Nephron (organoid): ENCODE measurements around the gene CACNA2D4.

Experiments used
- H3K27ac Mint-ChIP-seq, 3 experiments: 2 replicates each; pipeline ENCODE4 v1.8.0; 2020; ENCODE audit warnings: mixed read lengths in 3 of 3, mild to moderate bottlenecking in 2 of 3, moderate library complexity in 1 of 3
- H3K27me3 Mint-ChIP-seq: 2 replicates; pipeline ENCODE4 v1.8.0; 2021; ENCODE audit warnings: low read depth, mild to moderate bottlenecking, moderate library complexity, mixed read lengths
- H3K36me3 Mint-ChIP-seq: 2 replicates; pipeline ENCODE4 v1.8.0; 2020; ENCODE audit warnings: low read depth, mixed read lengths
- H3K4me1 Mint-ChIP-seq: 2 replicates; pipeline ENCODE4 v1.8.0; 2020; ENCODE audit warnings: mixed read lengths
- H3K4me3 Mint-ChIP-seq, 3 experiments: 2 replicates each; pipeline ENCODE4 v1.8.0; 2020; ENCODE audit warnings: mild to moderate bottlenecking in 3 of 3, mixed read lengths in 3 of 3, moderate library complexity in 2 of 3
- H3K9me3 Mint-ChIP-seq: 2 replicates; pipeline ENCODE4 v1.8.0; 2020; ENCODE audit warnings: mixed read lengths
- TF ChIP-seq, protein P1 (sequence below), 3 experiments: fragments of 200-600 bp; sonication (generic); IDR thresholded peaks; one replicate each; pipeline ENCODE4 v1.5.0; 2021; ENCODE audit warnings: antibody characterized with exemption in 3 of 3; ENCODE audit not compliant: unreplicated experiment in 3 of 3

The CACNA2D4 gene

GRCh38 chr12:1806301-1807086 lies 112.0 kb downstream of the CACNA2D4 start:
- H3K4me3 Mint-ChIP-seq: no peak overlapping the region

GRCh38 chr12:1805441-1806081 lies 112.9 kb downstream of the CACNA2D4 start:
- Mint-ChIP-seq H3K36me3 (no peaks in the 10 kb centered on the region), H3K27ac (no peak overlapping the region), H3K4me1 (peaks cover 11% of the 10 kb centered on the region), H3K4me3 (no peak overlapping the region), H3K9me3 (no peaks in the 10 kb centered on the region), H3K27me3 (peaks cover 6% of the 10 kb centered on the region)
- TF ChIP-seq, protein P1, sequence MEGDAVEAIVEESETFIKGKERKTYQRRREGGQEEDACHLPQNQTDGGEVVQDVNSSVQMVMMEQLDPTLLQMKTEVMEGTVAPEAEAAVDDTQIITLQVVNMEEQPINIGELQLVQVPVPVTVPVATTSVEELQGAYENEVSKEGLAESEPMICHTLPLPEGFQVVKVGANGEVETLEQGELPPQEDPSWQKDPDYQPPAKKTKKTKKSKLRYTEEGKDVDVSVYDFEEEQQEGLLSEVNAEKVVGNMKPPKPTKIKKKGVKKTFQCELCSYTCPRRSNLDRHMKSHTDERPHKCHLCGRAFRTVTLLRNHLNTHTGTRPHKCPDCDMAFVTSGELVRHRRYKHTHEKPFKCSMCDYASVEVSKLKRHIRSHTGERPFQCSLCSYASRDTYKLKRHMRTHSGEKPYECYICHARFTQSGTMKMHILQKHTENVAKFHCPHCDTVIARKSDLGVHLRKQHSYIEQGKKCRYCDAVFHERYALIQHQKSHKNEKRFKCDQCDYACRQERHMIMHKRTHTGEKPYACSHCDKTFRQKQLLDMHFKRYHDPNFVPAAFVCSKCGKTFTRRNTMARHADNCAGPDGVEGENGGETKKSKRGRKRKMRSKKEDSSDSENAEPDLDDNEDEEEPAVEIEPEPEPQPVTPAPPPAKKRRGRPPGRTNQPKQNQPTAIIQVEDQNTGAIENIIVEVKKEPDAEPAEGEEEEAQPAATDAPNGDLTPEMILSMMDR (IDR thresholded peaks at IDR 0.05; ENCODE audit: unreplicated experiment in 3 of 3): no peak

More at GRCh38 chr12:1806301-1807086, 112.0 kb downstream of the CACNA2D4 start:
- Mint-ChIP-seq H3K27me3 (peaks cover 15% of the 10 kb centered on the region), H3K4me1 (peaks cover 11% of the 10 kb centered on the region), H3K27ac (no peak overlapping the region), H3K36me3 (no peaks in the 10 kb centered on the region), H3K9me3 (no peaks in the 10 kb centered on the region)
- TF ChIP-seq, protein P1 (IDR thresholded peaks at IDR 0.05; ENCODE audit: unreplicated experiment in 3 of 3): no peak

DNA sequence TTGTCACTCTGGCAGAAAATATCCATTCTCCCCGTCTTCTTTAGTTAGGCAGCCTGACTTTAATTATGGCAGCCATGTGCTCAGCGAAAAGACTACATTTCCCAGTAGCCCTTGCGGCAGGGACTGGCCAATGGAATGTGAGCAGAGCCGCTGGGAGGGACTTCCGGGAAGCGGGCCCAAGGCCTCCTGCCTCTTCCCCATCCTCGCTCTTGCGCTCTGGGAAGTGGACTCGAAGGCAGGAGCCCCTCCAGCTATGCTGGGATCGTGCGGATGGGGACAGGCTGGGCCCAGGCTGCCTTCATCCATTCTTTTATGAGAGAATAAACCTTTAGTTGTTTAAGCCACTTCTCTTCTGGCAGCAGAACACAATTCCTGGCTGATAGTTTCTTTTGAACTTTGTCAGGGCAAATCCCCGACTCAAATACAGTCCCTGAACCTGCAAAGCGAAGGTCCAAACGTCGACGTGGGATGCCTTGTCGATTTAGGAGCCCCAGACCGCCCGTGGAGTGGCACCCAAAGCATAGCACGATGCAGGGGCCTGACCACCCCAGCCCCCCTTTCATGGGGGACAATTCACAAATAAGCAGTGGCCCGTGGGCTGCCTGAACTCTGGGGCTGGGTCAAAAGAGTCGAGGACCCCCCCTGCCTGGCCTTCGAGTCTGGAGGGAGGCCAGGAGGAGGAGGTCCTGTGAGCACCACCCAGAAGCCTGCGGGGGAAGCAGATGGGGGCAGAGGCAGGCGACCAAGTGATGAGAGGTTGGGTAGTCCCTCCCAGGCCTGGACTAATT lies 113.7 kb downstream of the CACNA2D4 start:
- H3K27me3 Mint-ChIP-seq: peaks cover 5% of the 10 kb centered on the region
- no peaks in the 10 kb centered on the region for H3K9me3 Mint-ChIP-seq
- H3K4me3 Mint-ChIP-seq: peak overlapping the region in 1 of 3 experiments; percentile 40
- TF ChIP-seq, protein P1 (IDR thresholded peaks at IDR 0.05; ENCODE audit: unreplicated experiment in 3 of 3): no peak
- peaks cover 11% of the 10 kb centered on the region for H3K4me1 Mint-ChIP-seq
- no peaks in the 10 kb centered on the region for H3K36me3 Mint-ChIP-seq
- peak overlapping the region; percentile 0 to 75 (median 12) for H3K27ac Mint-ChIP-seq

- H3K4me1 Mint-ChIP-seq: peaks cover 11% of the 10 kb centered on the region
- no peaks in the 10 kb centered on the region for H3K9me3 Mint-ChIP-seq
- H3K27ac Mint-ChIP-seq: no peak overlapping the region
- TF ChIP-seq, protein P1 (IDR thresholded peaks at IDR 0.05; ENCODE audit: unreplicated experiment in 3 of 3): no peak
- H3K4me3 Mint-ChIP-seq: no peak overlapping the region
- no peaks in the 10 kb centered on the region for H3K36me3 Mint-ChIP-seq
- peaks cover 5% of the 10 kb centered on the region for H3K27me3 Mint-ChIP-seq
Measured at GRCh38 chr12:1803736-1804135, 114.7 kb downstream of the CACNA2D4 start.

- Mint-ChIP-seq H3K27me3 (peaks cover 5% of the 10 kb centered on the region), H3K36me3 (no peaks in the 10 kb centered on the region), H3K27ac (peak overlapping the region in 2 of 3 experiments; percentile 41 to 74), H3K4me3 (peak overlapping the region in 1 of 3 experiments; percentile 45), H3K9me3 (no peaks in the 10 kb centered on the region), H3K4me1 (peaks cover 11% of the 10 kb centered on the region)
- TF ChIP-seq, protein P1 (IDR thresholded peaks at IDR 0.05; ENCODE audit: unreplicated experiment in 3 of 3): no peak
Measured at GRCh38 chr12:1801303-1801975, 117.0 kb downstream of the CACNA2D4 start.
